Measurements from ENCODE around the gene FOXP1.
"Not testable (repeated sequence)": the region's sequence is repeated elsewhere in the genome, so short reads cannot be mapped to it uniquely, and the experiment has no call there.

Gene FOXP1

GRCh38 chr3:71450162-71450561 is 133.4 kb downstream of the FOXP1 start:
- no peak for DNase-seq (ENCODE audit: low spot score)

GRCh38 chr3:71447803-71448202 is 135.7 kb downstream of the FOXP1 start:
- DNase-seq (ENCODE audit: low spot score) = no peak

GRCh38 chr3:71447197-71447596 is 136.3 kb downstream of the FOXP1 start:
- no peak for DNase-seq (ENCODE audit: low spot score)

GRCh38 chr3:71446734-71447133 is 136.8 kb downstream of the FOXP1 start:
- DNase-seq (ENCODE audit: low spot score) = no peak

GRCh38 chr3:71446260-71446659 is 137.3 kb downstream of the FOXP1 start:
- DNase-seq (ENCODE audit: low spot score) = no peak

GRCh38 chr3:71444861-71445259 is 138.7 kb downstream of the FOXP1 start:
- no peak for DNase-seq (ENCODE audit: low spot score)

- DNase-seq (ENCODE audit: low spot score) = peak; percentile 77
These were observed 139.3 kb downstream of the FOXP1 start for GRCh38 chr3:71444028-71444860.

GRCh38 chr3:71443332-71443731 is 140.2 kb downstream of the FOXP1 start:
- no peak for DNase-seq (ENCODE audit: low spot score)

GRCh38 chr3:71442652-71443042 is 140.9 kb downstream of the FOXP1 start:
- no peak for DNase-seq (ENCODE audit: low spot score)

- no peak for DNase-seq (ENCODE audit: low spot score)
These were observed 141.4 kb downstream of the FOXP1 start for GRCh38 chr3:71441925-71442651.

GRCh38 chr3:71441217-71441924 is 142.2 kb downstream of the FOXP1 start:
- DNase-seq (ENCODE audit: low spot score) = no peak

GRCh38 chr3:71438904-71439303 is 144.6 kb downstream of the FOXP1 start:
- DNase-seq (ENCODE audit: low spot score) = no peak

- DNase-seq (ENCODE audit: low spot score) = no peak
These were observed 145.3 kb downstream of the FOXP1 start for GRCh38 chr3:71438071-71438685.

GRCh38 chr3:71436337-71436736 is 147.2 kb downstream of the FOXP1 start:
- no peak for DNase-seq (ENCODE audit: low spot score)

- not testable (repeated sequence) for DNase-seq (ENCODE audit: low spot score)
These were observed 147.7 kb downstream of the FOXP1 start for GRCh38 chr3:71435836-71436235.

- DNase-seq (ENCODE audit: low spot score) = no peak
These were observed 149.9 kb downstream of the FOXP1 start for GRCh38 chr3:71433631-71434030.

GRCh38 chr3:71432044-71432975 is 151.2 kb downstream of the FOXP1 start:
- DNase-seq (ENCODE audit: low spot score) = no peak

GRCh38 chr3:71430941-71431552 is 152.5 kb downstream of the FOXP1 start:
- no peak for DNase-seq (ENCODE audit: low spot score)

GRCh38 chr3:71429597-71429988 is 153.9 kb downstream of the FOXP1 start:
- DNase-seq (ENCODE audit: low spot score) = no peak

GRCh38 chr3:71428841-71429596 is 154.5 kb downstream of the FOXP1 start:
- no peak for DNase-seq (ENCODE audit: low spot score)

Data from RKO (cell line).